DMS53 treated with DMSO at 0.1 percent for 48 hours (cell line): ENCODE measurements around the gene PELI2.
A peak's percentile ranks its signal among the peaks of the same experiment; 100 is the strongest.

Experiments used
- DNase-seq: peaks from one replicate; lab custom pipeline; 2025; ENCODE audit not compliant: unreplicated experiment; lab: John Stamatoyannopoulos, UW

Gene PELI2

DNA sequence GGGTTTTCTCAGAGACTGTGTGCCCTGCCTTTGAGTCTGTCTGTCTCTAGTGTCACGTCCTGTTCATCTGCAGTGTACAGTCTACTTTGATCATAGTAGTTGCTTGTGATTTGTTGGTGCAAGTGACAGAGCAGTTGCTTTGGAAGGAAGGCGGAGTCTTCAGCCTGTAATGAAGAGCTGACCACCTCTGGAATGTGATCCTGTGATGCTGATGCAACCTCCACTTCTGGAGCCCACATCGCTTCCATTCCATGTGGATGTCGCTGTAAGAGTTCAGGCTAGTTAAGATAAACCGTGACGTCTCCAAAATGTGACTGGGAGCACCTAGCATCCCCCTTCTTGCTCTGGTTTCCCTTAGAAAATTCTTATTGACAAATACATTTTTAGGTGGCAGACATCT lies 51.8 kb downstream of the PELI2 start:
- no peak for DNase-seq

DNA sequence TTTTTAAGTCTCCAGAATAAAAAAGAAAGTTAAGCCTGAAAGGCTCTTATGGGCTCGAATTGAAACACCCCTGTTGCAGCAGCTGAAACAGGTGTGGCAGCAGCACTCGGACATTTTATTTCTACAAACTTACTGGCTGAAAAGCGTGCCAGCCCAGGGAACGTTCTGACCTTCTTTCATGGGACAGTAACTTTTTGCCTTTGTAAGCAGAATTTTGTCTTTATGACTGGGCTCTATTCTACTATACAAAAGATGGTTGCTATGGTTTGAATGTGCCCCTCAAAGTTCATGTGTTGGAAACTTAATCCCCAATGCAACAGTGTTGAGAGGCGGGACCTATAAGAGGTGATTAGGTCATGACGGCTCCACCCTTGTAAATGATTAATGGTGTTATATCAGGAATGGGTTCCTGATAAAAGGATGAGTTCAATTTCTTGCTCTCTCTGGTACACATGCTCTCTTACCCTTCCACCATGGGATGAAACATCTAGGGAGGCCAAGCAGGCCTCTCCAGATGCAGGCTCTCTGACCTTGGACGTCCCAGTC lies 52.7 kb downstream of the PELI2 start:
- no peak for DNase-seq

DNA sequence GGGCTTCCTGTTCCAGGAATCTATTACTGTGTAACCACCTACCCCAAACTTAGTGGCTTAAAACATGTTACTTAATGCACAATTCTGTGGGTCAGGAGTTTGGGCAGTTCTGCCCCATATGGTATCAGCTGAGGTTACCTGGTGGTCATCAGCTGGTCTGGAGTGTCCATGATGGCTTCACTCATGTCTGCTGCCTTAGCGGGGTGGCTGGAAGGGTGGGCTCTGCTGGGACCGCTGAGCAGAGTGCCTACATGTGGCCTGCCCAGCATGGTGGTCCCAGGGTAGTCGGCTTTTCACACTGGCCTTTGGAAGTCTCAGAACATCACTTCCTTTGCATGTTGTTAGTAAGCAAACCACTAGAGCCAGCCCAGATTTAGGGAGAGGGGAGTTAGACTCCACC lies 53.9 kb downstream of the PELI2 start:
- DNase-seq, result no peak

DNA sequence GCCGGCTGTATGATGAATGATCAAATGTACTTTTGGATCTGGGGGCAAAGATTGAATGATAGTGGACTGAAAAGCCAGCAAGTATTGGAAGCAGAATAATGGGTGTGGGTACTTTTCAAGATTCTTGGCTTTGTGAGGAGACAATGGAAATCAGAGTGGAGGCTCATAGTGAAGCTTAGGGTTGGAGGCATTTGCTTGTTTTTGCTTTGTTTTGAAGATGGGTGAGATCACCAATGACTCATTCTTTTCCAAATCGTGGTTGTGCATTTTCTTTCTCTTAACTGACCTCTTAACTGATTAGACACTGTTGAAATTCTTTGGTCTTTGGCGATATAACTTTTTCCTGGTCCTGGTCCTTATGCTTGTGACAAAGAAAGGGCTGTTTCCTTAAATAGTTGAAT lies 54.4 kb downstream of the PELI2 start:
- DNase-seq, result peak; percentile 16

DNA sequence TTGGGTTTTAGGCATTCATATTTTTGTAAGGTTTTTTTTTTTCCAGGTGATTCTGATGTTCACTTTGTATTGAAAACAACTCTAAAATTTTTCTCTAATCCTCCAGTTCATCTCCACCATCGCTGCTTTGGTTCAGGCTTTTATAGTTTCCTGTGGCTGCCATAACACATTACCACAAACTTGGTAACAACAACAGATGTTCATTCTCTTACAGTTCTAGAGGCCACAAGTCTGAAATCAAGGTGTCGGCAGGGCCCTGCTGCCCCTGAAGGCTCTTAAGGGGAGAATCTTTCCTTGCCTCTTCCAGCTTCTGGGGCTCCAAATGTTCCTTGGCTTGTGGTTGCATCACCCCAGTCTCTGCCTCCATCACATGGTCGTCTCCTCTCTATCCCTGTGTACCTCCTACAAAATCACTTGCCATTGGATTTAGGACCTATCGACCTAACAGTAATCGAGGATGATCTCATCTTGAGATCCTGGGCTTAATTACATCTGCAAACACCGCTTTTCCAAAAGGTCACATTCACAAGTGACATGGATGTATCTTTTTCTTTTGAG lies 55.2 kb downstream of the PELI2 start:
- no peak for DNase-seq

DNA sequence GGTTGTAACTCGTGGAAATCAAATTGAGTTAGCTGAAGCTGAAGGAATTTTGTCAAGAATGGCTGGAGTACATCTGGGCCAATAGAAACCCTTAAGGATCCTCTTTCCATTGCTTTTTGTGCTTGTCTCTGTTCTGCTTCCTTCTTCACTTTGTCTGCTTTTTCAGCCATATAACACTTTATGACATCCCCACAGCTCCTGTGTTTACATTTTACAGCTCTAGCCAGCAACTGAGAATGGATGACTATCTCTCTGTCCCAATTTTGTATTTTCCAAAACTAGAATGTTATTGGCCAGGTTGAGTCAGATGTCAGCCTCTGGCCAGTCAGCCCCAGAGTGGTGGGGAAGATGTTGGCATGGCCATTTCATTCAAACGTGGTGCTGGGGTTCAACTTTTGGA lies 57.6 kb downstream of the PELI2 start:
- no peak for DNase-seq

DNA sequence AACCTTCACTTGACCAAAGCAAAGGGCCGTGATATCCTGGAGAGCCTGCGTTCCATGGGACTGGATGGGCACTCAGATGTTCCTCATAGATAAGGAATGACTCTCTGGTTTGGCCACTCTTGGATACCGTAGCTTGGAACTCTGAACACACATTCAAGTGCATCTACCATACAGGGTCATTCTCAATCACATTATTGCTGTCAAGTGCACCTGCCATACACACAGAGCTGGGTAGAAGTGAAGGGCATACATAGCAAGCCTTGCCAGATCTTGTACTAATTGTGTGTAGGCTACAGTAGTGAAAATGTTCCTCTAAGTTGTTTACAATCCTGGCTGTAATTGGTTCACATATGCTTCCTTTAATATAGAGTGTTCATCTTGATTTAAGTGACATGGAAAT lies 58.3 kb downstream of the PELI2 start:
- no peak for DNase-seq

DNA sequence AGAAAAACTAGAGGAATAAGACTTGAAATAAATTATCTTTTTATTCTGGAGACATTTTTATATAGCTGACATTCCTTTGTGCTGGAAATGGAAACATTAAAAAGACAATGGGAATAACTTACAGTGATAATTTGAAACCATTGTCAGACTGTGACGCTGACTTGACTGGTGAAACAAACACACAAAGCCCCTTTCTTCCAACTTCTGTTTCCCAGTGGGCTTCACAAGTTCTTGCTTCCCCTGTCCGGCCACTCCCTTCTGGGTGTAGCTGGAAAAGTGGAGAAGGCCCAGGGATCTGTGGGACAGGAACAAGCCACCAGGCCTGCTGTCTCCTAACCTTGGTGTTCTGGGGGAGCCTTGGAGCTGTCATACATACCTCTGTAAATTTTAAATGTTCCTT lies 58.8 kb downstream of the PELI2 start:
- DNase-seq, result no peak

DNA sequence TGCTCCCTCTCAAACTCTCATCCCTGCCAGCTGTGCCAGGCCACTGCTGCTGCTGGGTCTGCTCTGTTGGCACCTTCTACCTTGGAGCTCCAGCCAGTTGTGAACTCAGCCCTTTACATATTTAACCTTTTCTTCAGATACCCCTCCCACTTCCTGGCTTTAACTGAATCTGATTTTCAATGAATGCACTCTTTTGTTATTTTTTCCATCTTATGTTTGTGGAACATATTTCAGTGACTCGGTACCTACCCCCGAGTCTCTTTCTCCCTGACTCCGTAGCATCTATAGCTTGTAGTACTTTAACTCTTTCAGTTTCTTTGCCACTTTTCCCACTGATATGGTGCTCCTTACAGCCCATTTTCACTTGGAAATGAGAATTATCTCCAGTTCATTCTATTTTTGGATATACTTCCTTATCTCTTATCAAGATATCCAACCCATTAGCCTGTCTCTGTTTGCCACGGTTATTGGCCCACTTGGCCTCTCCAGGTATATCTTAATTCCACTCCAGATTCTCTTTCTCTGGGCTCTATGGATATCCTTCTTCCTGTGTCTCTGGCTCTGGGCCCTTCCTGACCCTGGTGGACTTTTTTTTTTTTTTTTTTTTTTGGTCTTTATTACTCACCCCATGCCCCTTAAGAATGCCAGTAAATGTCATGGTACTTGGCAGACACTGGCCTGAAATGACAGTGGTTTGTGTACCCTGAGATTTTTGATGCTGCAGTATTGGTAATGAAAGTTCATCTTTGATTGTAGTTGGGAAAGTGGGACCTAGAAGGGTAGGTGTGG lies 62.7 kb downstream of the PELI2 start:
- DNase-seq, result no peak

DNA sequence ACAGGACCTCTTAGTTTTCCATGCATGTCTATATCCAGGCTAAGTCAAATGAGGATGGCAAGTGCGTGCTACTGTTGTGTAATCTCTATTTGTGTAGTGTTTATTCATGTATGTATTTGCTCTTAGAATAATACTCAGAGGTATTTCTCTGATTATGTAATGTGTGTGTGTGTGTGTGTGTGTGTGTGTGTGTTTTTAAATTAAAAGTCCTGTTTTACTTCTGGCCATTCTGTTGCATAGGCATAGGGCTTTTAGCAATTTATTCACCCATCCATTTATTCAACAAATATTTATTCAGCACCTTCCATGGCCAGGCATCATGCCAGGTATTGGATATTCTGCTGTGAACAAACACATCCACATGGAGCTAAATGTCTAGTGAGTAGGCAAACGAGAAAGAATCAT lies 63.5 kb downstream of the PELI2 start:
- DNase-seq, result peak; percentile 97

DNA sequence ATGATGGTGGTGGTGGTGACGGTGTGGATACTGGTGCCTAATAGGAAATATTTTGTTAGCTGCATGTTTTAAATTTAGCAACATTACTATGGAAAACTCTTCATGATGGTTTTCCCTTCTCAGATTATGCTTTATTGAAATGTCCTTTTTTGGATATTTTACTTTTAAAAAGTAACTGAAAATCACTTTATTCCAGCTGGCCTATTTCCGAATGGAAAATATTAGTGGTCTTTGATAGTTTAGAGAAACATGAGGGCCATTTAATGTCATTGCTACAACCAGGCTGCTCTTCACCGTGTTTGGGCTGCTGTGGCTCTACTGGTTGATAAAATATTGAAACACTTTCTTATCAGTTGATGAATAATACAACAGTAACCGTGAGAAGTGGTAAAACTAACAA lies 64.2 kb downstream of the PELI2 start:
- no peak for DNase-seq

DNA sequence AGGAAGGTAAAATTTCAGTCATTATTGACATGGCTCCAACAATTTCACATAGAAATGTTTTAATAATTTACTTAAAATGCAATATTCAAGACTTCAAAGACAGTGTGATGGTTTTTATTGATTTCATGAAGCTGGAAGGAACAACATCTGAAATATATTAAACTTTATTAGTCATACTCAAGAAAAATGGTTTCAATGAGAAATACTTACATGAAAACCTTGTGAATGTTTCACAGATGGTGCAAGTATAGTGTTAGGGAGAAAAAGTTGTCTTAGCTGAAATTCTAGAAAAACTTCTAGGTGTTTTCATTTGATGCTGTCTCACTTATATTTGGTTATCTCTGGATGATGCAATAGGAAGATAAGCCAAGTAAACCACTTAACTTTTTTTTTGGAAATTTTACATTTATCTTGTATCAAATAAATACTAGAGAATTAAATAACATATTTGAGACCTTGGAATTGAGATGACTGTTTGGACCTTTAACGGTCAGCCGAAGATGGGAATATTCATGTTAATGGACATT lies 65.5 kb downstream of the PELI2 start:
- DNase-seq, result no peak

DNA sequence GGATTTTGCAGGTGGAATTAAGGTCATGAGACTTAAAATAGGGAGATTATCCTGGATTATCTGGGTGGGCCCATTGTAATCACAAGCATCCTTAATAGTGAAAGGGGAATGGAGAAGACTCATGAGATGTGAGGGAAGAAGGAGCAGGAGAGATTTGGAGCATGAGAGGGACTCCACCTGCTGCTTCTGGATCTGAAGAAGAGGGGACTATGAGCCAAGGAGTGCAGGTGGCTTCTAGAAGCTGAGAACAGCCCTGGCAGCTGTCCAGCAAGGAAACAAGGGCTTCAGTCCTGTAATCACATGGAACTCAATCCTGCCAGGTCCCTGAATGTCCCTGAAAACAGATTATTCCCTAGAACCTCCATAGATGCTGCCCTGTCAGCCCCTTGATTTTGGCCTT lies 67.8 kb downstream of the PELI2 start:
- no peak for DNase-seq

DNA sequence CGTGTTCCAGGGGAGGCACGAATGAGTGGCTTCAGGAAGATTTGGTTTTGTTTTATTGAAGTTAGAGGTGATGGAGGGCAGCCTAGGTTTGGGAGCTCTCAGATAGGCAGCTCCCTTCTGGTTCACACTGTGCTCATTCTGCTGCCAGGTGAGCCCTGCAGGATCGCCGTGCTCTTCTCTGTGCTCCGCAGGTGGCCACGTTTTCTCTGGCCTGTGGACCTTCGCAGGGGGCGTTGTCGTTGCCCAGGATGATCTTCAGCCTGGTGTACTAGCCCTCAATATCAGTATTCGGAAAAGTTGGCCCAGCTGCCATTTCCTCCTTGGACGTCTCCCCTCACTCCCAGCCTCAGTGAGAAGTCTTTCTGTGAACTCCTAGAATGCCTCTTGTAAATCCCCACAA lies 69.5 kb downstream of the PELI2 start:
- DNase-seq, result no peak

DNA sequence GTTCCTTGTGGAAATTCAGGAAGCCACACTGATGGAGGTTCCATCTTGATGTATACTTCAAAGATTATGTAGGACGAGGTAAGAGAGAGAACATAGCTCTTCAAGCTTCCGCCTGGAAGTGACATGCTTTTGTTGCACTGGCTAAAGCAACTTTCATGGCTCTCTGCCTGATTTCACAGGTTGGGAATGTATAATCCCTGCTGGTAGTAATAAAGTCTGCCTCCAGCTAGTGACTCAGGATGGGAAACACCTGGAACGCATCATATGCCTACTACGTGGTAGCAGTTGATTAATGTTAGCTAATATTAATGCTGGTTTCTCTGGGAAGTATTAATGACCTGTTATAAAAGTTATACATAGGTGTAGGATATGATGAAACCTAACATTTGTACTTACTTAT lies 71.1 kb downstream of the PELI2 start:
- no peak for DNase-seq

DNA sequence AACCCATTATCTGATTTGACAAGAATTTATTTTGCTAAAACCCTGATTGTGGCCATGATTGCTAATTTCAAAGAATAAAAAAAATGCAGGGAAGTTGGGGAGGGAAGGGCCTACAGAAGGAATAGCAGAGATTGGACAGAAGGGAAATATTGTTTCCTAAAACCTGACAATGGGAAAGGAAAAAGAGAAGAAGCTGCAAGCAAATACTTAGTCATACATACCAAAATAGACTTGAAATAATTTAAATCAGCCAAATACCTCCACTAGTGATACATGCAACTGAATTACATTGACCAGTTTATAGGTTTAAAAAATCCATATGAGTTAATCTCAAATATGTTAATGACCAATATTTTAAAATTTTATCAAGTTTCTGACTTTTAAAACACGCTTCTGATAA lies 75.1 kb downstream of the PELI2 start:
- DNase-seq, result no peak

DNA sequence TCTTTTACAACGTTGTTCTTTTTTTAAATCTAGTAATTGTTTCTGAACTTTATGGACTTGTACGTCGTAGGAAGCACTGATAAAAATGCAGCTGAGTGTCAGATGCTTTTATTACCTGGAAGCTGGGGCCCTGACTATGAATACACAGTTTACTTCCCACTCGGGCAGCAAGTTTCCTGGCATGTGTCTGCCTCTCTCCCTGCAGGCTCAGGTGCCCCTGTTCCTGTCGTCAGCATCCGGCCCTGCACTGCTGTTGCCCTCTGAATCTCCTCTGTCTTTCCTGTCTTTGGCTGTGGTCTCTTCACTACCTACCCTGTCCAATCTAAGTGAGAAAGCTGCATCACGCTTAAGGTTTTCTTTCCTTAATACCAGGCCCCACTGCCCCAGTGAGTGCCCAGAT lies 75.8 kb downstream of the PELI2 start:
- no peak for DNase-seq

DNA sequence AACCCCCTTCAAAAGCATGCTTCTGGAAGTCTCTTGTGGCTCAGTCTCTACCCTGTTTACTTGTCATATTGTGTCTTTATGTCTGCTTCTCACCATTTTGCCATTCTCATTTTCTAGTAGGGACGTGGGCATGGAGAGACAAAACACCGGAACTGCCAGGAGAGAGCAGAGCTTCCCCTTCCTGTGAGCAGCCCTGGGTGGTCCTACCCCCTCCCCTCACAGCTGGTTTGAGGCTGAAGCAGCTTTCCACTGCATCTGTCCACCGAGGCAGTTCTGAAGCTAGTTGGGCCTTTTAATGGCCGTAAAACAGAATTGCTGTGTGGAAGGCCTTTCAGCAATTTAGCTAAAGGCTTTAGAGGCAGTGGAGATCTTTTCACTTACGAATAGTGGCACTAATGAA lies 77.0 kb downstream of the PELI2 start:
- DNase-seq, result no peak

DNA sequence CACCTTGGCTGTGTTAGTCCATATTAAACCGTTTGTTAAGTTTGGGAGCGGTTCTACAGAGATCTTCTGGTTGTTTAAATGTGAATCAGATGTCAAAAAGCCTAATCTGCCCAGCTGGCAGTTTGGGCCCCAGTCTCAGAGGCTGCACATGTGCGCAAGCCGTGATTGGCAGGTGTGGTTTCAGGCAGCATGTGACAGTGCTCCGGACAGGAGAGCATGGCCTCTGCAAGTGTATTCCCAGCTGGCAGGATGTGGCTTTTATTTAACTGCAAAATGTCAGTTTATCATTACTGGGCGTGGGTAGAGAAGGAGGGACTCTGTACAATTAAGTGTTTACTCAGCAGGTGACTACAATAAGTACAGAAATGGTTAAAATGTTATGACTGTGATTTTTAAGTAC lies 77.5 kb downstream of the PELI2 start:
- peak; percentile 79 for DNase-seq

DNA sequence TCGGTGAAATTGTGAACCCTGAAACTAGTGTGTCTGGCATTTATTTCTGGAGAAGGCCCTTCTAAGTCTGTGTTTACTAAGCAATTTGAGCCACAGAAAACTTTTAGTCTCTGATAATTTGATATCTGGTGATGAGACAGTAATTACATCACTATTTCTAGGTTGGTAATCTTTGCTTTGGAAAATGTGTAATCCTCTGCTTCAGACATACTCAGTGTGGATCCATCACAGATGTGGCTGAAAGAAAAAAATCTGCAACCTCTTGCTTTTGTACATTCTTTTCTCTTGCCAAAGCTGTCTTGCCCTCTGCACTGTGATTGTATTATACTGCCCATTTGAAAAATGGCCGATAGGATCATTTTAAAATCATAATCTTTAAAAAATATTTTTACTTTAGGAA lies 78.1 kb downstream of the PELI2 start:
- DNase-seq, result no peak

DNA sequence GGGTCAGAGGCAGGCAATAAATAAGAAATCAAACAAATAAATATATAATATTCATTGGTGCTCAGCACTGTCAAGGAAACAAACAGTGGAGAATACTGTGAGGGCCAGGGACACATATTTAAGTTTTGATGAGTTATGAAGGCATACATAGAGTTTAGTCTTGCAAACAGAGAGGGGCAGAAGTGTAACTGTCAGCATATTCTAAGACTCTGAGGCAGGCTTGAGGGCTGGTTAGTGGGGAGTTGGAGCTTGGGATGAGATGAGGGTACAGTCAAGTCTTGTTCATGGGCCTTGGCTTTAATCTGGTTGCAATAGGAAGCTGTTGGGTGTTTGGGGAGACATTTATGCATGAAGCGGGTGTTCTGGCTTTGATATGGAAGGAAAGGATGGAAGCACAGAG lies 78.9 kb downstream of the PELI2 start:
- no peak for DNase-seq

DNA sequence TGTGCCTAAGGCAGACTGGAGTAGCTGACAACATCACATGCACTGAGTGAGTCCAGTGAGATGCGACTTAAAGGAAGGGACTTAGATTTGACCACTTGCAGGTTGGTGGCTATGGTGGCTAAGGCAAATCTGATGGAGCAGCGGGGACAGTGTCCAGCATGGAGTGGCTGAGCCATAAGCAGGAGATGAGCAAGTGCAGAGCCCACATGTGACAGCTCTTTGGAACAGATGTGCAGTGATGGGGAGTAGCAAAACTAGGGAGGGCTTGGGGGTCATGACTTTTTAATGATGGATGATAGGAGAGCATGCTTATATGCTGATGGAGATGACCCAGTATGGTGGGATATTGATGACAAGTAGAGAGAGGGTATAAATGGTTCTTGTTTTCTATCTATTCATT lies 80.2 kb downstream of the PELI2 start:
- DNase-seq, result no peak
